HepG2 (cell line): ENCODE results near the gene NISCH. TPM values are rescaled to one million over a fixed set of nuclear protein-coding genes. Genes with fewer than 3 reads are reported as not detected.
A peak's percentile ranks its signal among the peaks of the same experiment; 100 is the strongest.

Experiments used
- ETV5 ChIP-seq: IDR thresholded peaks from 2 replicates; pipeline ENCODE4 v1.6.1; 2018; ENCODE audit warnings: missing biosample characterization, missing genetic modification reagents, inconsistent platforms, borderline replicate concordance
- FOXA1 ChIP-seq, 2 experiments: fragments of 450-650 bp in 1 of 2; sonication (generic) in 1 of 2; formaldehyde crosslinking in 1 of 2; IDR thresholded peaks; 2 replicates each; pipeline versions ENCODE4 v1.4.0 to v1.6.1; 2016 to 2020; ENCODE audit warnings: missing genetic modification reagents in 1 of 2
- HNRNPH1 ChIP-seq: fragments of 200-400 bp; formaldehyde crosslinking; optimal IDR thresholded peaks from 2 replicates; pipeline ENCODE3; 2017; ENCODE audit warnings: mild to moderate bottlenecking, low read depth, low read length
- HOXA3 ChIP-seq: sonication (generic); formaldehyde crosslinking; IDR thresholded peaks from 2 replicates; pipeline ENCODE4 v1.5.0; 2020; ENCODE audit warnings: missing genetic modification reagents
- KDM6A ChIP-seq: IDR thresholded peaks from 2 replicates; pipeline ENCODE4 v1.6.1; 2016; ENCODE audit warnings: low read depth
- MED1 ChIP-seq: sonication (generic); formaldehyde crosslinking; IDR thresholded peaks from 2 replicates; pipeline ENCODE4 v1.4.0; 2020; ENCODE audit warnings: missing genetic modification reagents
- TSC22D2 ChIP-seq: sonication (generic); formaldehyde crosslinking; IDR thresholded peaks from 2 replicates; pipeline ENCODE4 v1.5.1; 2020; ENCODE audit warnings: missing genetic modification reagents, mild to moderate bottlenecking, borderline replicate concordance
- XRCC5 ChIP-seq: fragments of 200-400 bp; formaldehyde crosslinking; optimal IDR thresholded peaks from 2 replicates; pipeline ENCODE3; 2017; ENCODE audit warnings: mild to moderate bottlenecking, low read length
- ZNF138 ChIP-seq: sonication (generic); formaldehyde crosslinking; IDR thresholded peaks from 2 replicates; pipeline ENCODE4 v1.5.0; 2020; ENCODE audit warnings: mild to moderate bottlenecking, low read depth, missing genetic modification reagents
- ZNF329 ChIP-seq: sonication (generic); formaldehyde crosslinking; IDR thresholded peaks from 2 replicates; pipeline ENCODE4 v1.9.0; 2021; ENCODE audit warnings: low read depth, mild to moderate bottlenecking, missing genetic modification reagents
- ZNF496 ChIP-seq: sonication (generic); formaldehyde crosslinking; IDR thresholded peaks from 2 replicates; pipeline ENCODE4 v1.8.1; 2023; ENCODE audit warnings: mild to moderate bottlenecking, moderate library complexity, missing genetic modification reagents; ENCODE audit not compliant: insufficient replicate concordance
- ZNF607 ChIP-seq: sonication (generic); formaldehyde crosslinking; IDR thresholded peaks from 2 replicates; pipeline ENCODE4 v1.5.1; 2020; ENCODE audit warnings: missing genetic modification reagents, mild to moderate bottlenecking, borderline replicate concordance
- ZNF616 ChIP-seq: sonication (generic); formaldehyde crosslinking; IDR thresholded peaks from 2 replicates; pipeline ENCODE4 v1.5.0; 2020; ENCODE audit warnings: low read depth, mild to moderate bottlenecking, missing genetic modification reagents
- ZNF776 ChIP-seq: sonication (generic); formaldehyde crosslinking; IDR thresholded peaks from 2 replicates; pipeline ENCODE4 v1.4.0; 2020; ENCODE audit warnings: mild to moderate bottlenecking, missing genetic modification reagents
- ZNF83 ChIP-seq: sonication (generic); formaldehyde crosslinking; IDR thresholded peaks from 2 replicates; pipeline ENCODE4 v1.4.0; 2020; ENCODE audit warnings: missing genetic modification reagents, mild to moderate bottlenecking, borderline replicate concordance
- polyA plus RNA-seq, 8 experiments: library from polyadenylated mRNA; depleted of rRNA in 3 of 8; stranded (reverse) in 7 of 8; unstranded in 1 of 8; fragments of >200 nt; fragmentation: Illumina TruSeq in 4 of 8; extraction: Trizol in 4 of 8; gene quantifications; 2 replicates each; pipeline versions ENCODE4 v1.2.1 to v1.2.3, GENCODE V29; 2011 to 2016; ENCODE audit warnings: low read depth in 4 of 8, missing spikeins in 1 of 8, mixed read lengths in 1 of 8; ENCODE audit not compliant: insufficient read depth in 1 of 8
- total RNA-seq, 5 experiments: library from RNA; depleted of rRNA; stranded (reverse); fragments of >200 nt; fragmentation: Illumina TruSeq; extraction: Trizol; gene quantifications; 2 replicates each; pipeline ENCODE4 v1.2.3, GENCODE V29; 2016; ENCODE audit warnings: low read depth in 1 of 5
- TF ChIP-seq, protein P1 (sequence below): IDR thresholded peaks from 2 replicates; pipeline ENCODE4 v1.6.1; 2016
- TF ChIP-seq, protein P2 (sequence below): sonication (generic); formaldehyde crosslinking; IDR thresholded peaks from 2 replicates; pipeline ENCODE4 v1.5.0; 2020; ENCODE audit warnings: missing genetic modification reagents
- TF ChIP-seq, protein P3 (sequence below): sonication (generic); formaldehyde crosslinking; IDR thresholded peaks from 2 replicates; pipeline ENCODE4 v1.4.0; 2020; ENCODE audit warnings: mild to moderate bottlenecking, missing genetic modification reagents
- TF ChIP-seq, protein P4 (sequence below): sonication (generic); formaldehyde crosslinking; IDR thresholded peaks from 2 replicates; pipeline ENCODE4 v1.4.0; 2020; ENCODE audit warnings: missing genetic modification reagents, low read depth, mild to moderate bottlenecking, borderline replicate concordance

The NISCH gene
- total and polyA plus RNA-seq, 2 of the 13 experiments (the other 11 are each of a cell fraction or from before 2014, with no cell fraction given) = 27.0 to 47.6 TPM

DNA sequence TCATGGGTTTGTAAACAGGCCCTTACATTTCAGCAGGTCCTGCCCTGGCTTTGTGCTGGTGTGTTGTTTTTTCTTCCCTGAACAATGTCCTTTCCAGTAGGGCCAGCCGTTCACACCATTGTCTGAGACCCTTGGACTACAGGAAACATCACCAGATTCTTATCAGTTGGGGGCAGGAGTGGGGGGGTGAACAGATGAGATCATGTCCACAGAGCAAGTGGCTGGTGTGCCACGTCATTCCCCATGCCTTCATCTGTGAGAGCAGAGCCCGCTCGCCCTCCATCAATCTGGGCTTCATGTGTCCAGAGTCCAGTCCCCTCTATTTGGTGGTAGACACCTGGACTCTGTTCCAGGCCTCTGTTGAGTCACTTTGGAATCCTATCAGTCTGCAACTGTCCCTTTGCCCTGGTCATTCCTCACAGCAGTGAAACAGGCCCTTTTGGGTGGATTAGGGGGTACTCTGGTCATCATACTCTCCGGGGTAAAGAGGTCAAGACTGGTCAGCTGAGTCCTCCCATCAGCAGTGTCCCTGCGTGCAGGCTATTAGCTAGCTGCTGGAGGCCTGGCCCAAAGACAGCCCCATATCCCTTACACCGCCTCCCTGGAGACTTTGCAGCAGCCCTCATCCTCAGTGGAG lies 25.5 kb upstream of the NISCH start (continued):
- TF ChIP-seq HNRNPH1 = no peak
- TF ChIP-seq XRCC5 = peak; percentile 69
- no peak for TF ChIP-seq ZNF83 (CRISPR knock-in tag)
- TF ChIP-seq ZNF607 (CRISPR knock-in tag) = no peak; the same call in 1 of the 2 replicates
- TF ChIP-seq ZNF138 (CRISPR knock-in tag) = no peak
- no peak for TF ChIP-seq FOXA1 (IDR thresholded peaks at IDR 0.05)
- peak; percentile 48; the same call in 1 of the 2 replicates for TF ChIP-seq FOXA1 (CRISPR knock-in tag; IDR thresholded peaks at IDR 0.05)
- no peak for TF ChIP-seq ZNF616
- TF ChIP-seq, protein P1, sequence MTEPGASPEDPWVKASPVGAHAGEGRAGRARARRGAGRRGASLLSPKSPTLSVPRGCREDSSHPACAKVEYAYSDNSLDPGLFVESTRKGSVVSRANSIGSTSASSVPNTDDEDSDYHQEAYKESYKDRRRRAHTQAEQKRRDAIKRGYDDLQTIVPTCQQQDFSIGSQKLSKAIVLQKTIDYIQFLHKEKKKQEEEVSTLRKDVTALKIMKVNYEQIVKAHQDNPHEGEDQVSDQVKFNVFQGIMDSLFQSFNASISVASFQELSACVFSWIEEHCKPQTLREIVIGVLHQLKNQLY (CRISPR knock-in tag) = peak; percentile 86
- TF ChIP-seq, protein P2, sequence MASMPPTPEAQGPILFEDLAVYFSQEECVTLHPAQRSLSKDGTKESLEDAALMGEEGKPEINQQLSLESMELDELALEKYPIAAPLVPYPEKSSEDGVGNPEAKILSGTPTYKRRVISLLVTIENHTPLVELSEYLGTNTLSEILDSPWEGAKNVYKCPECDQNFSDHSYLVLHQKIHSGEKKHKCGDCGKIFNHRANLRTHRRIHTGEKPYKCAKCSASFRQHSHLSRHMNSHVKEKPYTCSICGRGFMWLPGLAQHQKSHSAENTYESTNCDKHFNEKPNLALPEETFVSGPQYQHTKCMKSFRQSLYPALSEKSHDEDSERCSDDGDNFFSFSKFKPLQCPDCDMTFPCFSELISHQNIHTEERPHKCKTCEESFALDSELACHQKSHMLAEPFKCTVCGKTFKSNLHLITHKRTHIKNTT (CRISPR knock-in tag) = no peak
- TF ChIP-seq, protein P3, sequence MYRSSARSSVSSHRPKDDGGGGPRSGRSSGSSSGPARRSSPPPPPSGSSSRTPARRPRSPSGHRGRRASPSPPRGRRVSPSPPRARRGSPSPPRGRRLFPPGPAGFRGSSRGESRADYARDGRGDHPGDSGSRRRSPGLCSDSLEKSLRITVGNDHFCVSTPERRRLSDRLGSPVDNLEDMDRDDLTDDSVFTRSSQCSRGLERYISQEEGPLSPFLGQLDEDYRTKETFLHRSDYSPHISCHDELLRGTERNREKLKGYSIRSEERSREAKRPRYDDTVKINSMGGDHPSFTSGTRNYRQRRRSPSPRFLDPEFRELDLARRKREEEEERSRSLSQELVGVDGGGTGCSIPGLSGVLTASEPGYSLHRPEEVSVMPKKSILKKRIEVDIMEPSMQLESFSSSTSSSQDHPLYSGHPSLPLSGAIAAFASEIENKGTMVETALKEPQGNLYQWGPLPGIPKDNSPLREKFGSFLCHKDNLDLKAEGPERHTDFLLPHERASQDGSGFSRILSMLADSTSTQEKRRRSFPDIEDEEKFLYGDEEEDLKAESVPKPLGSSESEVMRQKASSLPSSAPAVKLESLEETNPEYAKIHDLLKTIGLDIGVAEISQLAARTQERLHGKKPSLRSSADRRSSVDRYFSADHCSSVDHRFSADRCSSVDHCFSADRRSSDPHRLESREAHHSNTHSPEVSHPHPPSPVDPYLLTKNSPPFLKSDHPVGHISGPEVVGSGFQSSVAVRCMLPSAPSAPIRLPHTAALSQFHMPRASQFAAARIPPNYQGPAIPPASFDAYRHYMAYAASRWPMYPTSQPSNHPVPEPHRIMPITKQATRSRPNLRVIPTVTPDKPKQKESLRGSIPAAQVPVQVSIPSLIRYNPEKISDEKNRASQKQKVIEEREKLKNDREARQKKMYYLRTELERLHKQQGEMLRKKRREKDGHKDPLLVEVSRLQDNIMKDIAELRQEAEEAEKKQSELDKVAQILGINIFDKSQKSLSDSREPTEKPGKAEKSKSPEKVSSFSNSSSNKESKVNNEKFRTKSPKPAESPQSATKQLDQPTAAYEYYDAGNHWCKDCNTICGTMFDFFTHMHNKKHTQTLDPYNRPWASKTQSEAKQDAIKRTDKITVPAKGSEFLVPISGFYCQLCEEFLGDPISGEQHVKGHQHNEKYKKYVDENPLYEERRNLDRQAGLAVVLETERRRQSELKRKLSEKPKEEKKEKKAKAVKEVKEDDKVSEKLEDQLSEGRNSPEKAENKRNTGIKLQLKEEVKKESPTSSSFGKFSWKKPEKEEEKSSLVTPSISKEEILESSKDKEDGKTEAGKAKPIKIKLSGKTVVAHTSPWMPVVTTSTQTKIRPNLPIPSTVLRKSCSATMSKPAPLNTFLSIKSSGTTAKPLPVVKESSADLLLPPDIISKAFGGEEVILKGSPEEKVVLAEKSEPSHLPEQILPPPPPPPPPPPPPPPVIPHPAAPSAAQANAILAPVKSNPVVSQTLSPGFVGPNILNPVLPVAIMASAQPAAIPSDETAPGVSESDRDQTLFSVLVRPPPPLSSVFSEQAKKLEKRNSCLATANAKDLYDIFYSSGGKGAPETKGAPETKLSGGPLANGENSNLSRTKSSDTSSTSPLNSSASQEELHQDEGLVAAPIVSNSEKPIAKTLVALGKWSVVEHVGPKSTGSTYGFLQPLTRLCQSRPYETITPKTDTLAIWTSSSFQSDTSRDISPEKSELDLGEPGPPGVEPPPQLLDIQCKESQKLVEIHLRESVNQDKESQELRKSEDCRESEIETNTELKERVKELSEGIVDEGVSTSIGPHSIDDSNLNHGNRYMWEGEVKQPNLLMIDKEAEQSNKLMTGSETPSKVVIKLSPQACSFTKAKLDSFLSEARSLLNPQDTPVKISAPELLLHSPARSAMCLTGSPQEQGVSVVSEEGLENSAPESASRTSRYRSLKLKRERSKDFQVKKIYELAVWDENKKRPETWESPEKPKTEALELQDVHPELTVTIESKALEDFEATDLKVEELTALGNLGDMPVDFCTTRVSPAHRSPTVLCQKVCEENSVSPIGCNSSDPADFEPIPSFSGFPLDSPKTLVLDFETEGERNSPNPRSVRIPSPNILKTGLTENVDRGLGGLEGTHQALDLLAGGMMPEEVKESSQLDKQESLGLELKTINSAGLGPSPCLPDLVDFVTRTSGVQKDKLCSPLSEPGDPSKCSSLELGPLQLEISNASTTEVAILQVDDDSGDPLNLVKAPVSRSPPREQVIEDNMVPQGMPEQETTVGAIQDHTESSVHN (CRISPR knock-in tag) = no peak
- TF ChIP-seq ZNF329 = no peak
- peak; percentile 91 for TF ChIP-seq ETV5
- TF ChIP-seq TSC22D2 (CRISPR knock-in tag) = no peak
- TF ChIP-seq MED1 (CRISPR knock-in tag) = peak; percentile 88
- no peak for TF ChIP-seq ZNF776 (CRISPR knock-in tag)
- no peak; the same call in none of the 2 replicates for TF ChIP-seq KDM6A (CRISPR knock-in tag)
- TF ChIP-seq, protein P4, sequence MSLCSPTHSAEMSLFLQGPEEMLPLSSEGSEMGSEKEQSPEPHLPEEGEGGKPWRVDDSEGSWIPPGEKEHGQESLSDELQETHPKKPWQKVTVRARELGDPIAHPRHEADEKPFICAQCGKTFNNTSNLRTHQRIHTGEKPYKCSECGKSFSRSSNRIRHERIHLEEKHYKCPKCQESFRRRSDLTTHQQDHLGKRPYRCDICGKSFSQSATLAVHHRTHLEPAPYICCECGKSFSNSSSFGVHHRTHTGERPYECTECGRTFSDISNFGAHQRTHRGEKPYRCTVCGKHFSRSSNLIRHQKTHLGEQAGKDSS (CRISPR knock-in tag) = peak; percentile 66; the same call in 1 of the 2 replicates
- peak; percentile 96 for TF ChIP-seq HOXA3 (CRISPR knock-in tag)
- no peak for TF ChIP-seq ZNF496
